Hypothalamus (tissue), 51 donors: ENCODE measurements around the gene KCP.

Experiments
- DNase-seq, 51 donors: peaks; one replicate each; lab custom pipeline; 2025; lab: John Stamatoyannopoulos, UW

The KCP gene

GRCh38 chr7:128939075-128939860 is 28.8 kb upstream of the KCP start:
- peak in 3 of 51 donors; percentile 15 to 25 (median 23) for DNase-seq

DNA sequence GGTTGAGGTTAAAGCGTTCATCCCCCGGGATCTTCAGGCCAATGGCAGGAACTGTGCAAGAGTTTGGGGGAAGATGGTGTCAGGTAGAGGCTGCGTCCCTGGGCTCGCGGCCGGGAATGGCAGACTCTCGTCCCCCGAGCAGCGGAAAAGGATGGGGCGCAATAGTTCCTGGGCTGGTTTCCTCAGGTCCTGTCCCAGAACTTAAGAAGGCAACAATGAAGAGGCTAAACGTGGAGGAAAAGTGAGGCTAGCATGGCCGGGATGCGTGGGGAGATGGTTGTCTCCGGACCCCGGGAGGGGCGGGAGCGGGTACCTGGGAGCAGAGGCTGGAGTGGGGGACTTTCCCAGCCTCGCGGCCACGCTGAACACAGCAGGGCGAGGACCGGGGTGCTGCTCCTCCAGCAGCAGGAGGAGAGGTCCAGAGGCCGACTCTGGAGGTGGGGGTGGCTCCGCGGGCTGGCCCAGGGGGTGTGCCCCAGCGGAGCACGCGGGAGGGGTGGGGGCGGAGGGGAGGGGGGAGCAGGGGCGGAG is 28.1 kb upstream of the KCP start:
- no peak for DNase-seq

DNA sequence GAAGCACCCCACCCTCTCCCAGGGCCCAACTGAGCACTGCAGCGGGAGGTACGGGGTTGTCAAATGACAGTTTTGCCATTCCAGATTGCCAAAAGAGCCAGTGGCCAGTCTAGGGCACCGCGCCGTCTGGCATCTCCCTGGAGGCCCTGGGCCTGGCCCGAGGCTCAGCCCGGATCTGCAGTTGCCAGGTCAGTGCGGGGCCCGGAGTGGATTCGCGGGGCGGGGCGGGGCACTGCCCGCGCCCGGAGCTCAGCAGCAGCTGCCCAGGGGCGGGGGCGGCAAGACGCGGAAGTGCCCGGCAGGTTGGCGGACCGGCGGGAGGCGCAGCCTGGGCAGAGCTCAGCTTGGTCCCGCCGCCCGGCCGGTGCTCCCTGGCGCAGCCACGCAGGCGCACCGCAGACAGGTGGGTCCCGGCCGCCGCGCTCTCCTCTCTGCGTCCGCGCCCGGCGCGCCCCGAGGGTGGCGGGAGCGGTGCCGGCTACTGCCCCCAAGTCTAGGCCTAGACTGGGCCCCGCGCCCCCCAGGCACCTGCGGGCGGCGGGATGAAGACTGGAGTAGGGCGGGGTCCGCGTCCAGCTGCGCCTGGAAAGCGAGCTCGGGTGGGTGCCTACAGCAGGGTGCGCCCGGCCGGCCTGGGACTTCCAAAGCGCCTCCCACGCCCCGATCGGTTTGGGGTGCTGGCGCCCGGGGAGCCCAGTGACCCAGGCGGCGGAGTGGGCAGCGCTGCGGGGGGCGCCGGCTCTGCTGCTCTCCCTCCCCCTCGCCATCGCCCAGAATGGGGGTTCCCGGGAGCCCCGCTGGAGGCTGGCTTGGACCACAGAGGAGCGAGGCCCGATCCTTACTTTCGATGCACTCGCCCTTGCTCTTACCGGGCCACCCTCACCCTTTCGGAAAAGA is 27.4 kb upstream of the KCP start, which contains the start of gene IRF5:
IRF5 (plus strand) TSS at position 281 of the 897 bp plus-strand sequence. CDS start 4,155 bp downstream, outside the sequence.
- DNase-seq: peak in 9 of 51 donors; percentile 13 to 44 (median 32)

GRCh38 chr7:128937271-128937646 is 26.8 kb upstream of the KCP start:
- no peak for DNase-seq

DNA sequence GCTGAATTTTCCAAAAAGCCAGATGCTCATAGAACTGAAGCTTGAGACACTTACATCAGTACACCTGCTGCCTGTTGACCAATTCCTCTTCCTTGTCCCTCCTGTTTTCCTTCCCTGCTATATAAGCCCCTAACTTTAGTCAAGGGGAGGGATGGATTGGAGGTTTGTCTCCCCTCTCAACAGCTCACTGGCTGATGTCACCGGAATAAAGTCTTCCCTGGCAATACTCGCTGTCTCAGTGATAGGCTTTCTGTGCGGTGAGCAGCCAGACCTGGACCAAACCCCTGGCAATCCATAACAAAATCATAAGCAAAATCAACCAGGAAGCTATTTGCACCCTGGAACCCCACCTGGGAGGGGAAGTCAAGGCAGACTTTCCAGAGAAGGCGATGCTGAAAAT is 26.3 kb upstream of the KCP start:
- DNase-seq: no peak

GRCh38 chr7:128935342-128935730 is 24.8 kb upstream of the KCP start:
- no peak for DNase-seq

GRCh38 chr7:128934361-128935341 is 24.1 kb upstream of the KCP start:
- DNase-seq: peak in 1 of 51 donors; percentile 21

GRCh38 chr7:128933180-128933891 is 22.8 kb upstream of the KCP start:
- DNase-seq: peak in 13 of 51 donors; percentile 6 to 61 (median 26)

DNA sequence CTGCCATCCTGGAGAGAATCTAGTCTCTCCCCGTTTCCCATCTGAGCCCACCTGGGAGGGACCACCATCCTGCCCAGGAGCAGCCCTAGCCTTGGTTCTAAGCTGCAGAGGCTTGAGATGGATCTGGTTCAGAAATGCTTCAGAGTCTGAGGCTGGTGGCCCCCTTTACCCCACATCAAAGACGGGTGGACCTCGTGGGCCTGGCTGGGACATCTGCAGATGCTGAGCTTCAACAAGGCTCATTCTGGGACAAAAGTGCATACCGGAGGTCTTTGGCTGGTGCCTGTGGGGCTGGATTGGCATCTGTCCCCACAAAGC is 22.3 kb upstream of the KCP start:
- no peak for DNase-seq

GRCh38 chr7:128931965-128932861 is 21.7 kb upstream of the KCP start:
- DNase-seq: no peak

DNA sequence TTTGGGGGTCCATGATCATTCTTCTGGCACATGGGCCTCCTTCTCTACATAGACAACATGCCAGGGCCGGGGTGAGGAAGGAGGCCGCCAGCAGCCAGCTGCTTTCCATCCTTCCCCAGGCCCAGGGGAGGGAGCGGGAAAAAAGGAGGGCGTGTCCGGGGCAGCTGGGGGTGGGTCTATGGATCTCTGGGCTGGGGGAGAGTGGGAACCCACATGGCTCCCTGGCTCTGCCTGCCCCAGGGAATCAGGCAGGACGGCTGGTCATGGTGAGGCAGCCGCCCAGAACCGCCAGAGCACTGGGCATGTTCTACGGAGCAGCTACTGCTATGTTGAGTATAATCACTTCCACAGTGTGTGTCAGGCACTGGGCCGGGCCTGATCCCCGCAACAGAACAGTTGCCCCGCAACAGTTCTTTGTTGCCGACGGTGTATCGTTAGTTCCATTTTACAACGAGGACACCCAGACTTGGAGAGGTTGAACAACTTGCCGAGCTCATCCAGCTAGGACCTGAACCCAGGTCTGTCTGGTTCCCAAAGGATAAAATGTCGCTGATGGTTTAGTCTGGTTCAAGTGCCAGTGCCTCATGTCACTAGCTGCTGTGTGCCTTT is 20.8 kb upstream of the KCP start:
- no peak for DNase-seq

DNA sequence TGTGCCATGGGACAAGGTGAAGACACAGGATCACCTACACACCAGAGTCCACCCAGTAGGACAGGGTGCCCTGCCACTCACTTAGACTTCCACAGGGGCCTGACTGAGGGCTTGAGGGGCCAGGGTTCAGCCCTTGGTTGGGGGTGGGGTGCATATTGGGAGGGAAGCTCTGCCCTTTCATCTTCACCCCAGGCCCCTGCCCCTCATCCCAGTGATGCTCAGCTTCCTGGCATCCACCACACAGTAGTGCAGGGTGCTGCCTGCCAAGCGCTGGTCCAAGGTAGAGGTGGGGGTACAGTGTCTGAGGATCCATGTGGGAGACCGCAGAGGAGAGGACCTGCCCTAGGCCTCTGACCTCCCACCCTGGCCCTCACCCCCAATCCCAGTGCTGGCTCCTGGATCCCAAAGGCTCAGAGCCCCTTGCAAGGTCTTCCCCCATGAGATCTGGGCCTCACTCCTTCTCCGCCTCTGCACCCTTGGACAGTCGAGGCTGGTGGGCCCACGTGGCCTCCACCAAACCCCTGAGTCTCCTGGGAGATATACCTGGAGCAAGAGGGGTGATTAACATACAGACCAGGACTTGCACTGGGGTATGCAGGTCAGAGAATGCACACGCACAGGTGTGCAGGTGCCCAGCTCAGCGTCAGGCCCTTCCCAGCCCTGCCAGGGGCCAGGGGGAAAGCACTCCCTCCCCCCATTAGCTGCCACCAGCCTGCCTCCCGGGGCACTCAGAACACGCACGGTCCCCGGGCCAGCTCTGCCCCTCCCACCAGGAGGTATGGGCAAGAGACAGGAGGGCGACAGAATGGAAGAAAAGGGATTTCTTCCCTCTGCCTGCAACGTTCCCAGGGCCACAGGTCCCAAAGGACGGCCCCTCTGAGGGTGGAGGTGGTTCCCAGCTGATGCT is 18.6 kb upstream of the KCP start:
- no peak for DNase-seq

- DNase-seq: no peak
These were observed 17.8 kb upstream of the KCP start for GRCh38 chr7:128928159-128928813.

GRCh38 chr7:128924707-128925588 is 14.4 kb upstream of the KCP start:
- no peak for DNase-seq

DNA sequence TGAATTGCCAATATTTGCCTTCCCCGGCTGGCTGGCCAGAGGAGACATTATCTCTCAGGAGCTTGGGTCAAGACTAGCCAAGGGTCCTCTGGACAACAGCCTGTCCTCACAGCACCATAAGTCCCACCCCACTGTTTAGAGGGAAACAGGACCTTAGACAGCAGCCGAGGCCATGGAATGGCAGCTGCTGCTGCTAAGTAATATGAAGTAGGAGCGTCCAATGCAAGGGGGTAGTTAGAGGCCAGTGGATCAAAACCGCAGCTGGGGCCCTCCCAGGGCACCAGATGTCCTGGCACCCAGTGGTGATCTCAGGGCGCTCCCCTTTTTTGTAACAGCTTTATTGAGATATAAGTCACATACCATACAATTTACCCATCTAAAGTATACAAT is 12.9 kb upstream of the KCP start:
- no peak for DNase-seq
